Ishikawa (cell line): ENCODE data around the gene SCN2B.

Source experiments
- CEBPB ChIP-seq: IDR thresholded peaks from 2 replicates; pipeline ENCODE4 v1.6.1; 2012
- EP300 ChIP-seq: IDR thresholded peaks from 2 replicates; pipeline ENCODE4 v1.6.1; 2012; ENCODE audit warnings: borderline replicate concordance
- RAD21 ChIP-seq: IDR thresholded peaks from 2 replicates; pipeline ENCODE4 v1.6.1; 2012; ENCODE audit warnings: low read depth
- TCF12 ChIP-seq: IDR thresholded peaks from 2 replicates; pipeline ENCODE4 v1.6.1; 2012; ENCODE audit warnings: low read depth
- YY1 ChIP-seq: IDR thresholded peaks from 2 replicates; pipeline ENCODE4 v1.6.1; 2012; ENCODE audit warnings: low read depth
- ZBTB7A ChIP-seq: IDR thresholded peaks from 2 replicates; pipeline ENCODE4 v1.6.1; 2012; ENCODE audit warnings: low read depth
- TF ChIP-seq, protein P1 (sequence below): IDR thresholded peaks from 2 replicates; pipeline ENCODE4 v1.6.1; 2012; ENCODE audit warnings: low read depth, mild to moderate bottlenecking

DNA sequence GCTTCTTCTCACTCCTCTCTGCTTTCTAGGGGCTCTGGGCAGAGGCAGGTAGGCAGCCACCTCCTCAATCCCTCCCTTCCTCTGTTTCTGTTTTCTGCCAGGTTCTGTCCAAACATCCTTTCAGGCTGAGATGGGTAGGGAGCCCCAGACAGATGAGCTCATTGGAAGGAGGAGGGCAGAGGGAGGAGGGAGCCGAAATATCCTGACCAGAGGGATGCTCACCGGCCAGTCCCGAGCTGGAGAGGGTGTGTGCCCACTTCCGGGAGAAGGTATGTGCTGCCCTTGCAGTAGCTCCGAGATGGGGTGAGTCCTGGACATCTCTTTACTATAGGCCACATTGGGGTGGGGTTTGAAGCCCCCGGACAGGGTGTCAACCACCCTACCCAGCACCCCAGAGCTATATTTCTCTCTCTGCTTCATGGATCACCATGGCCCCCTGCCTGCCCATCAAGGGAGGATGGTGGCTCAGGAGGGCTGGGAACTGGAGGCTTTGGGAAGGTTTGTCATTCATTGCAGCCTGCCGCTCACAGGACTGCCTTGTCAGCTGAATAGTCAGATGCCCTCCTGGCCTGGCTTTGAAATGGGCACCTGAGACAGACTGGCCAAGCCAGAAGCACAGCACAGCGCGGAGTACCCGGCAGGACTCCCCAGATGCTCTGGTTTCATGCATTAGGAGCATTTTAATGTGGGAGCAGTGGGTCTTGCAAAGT, 19.1 kb downstream of the SCN2B start:
- TF ChIP-seq, protein P1, sequence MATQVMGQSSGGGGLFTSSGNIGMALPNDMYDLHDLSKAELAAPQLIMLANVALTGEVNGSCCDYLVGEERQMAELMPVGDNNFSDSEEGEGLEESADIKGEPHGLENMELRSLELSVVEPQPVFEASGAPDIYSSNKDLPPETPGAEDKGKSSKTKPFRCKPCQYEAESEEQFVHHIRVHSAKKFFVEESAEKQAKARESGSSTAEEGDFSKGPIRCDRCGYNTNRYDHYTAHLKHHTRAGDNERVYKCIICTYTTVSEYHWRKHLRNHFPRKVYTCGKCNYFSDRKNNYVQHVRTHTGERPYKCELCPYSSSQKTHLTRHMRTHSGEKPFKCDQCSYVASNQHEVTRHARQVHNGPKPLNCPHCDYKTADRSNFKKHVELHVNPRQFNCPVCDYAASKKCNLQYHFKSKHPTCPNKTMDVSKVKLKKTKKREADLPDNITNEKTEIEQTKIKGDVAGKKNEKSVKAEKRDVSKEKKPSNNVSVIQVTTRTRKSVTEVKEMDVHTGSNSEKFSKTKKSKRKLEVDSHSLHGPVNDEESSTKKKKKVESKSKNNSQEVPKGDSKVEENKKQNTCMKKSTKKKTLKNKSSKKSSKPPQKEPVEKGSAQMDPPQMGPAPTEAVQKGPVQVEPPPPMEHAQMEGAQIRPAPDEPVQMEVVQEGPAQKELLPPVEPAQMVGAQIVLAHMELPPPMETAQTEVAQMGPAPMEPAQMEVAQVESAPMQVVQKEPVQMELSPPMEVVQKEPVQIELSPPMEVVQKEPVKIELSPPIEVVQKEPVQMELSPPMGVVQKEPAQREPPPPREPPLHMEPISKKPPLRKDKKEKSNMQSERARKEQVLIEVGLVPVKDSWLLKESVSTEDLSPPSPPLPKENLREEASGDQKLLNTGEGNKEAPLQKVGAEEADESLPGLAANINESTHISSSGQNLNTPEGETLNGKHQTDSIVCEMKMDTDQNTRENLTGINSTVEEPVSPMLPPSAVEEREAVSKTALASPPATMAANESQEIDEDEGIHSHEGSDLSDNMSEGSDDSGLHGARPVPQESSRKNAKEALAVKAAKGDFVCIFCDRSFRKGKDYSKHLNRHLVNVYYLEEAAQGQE = no peak
- TF ChIP-seq CEBPB = no peak
- no peak for TF ChIP-seq EP300
- TF ChIP-seq ZBTB7A = no peak
- no peak for TF ChIP-seq YY1
- no peak for TF ChIP-seq TCF12
- no peak for TF ChIP-seq RAD21
